Endodermal cell (in vitro differentiated cells): ENCODE data around the gene MGLL. TPM values are rescaled to one million over a fixed set of nuclear protein-coding genes. Genes with fewer than 3 reads are reported as not detected.

Source experiments
- DNase-seq: peaks from one replicate; pipeline ENCODE4 v3.0.0-alpha.2; 2017
- H3K27ac ChIP-seq: 2 replicates; pipeline ENCODE4 v1.5.1; 2013; ENCODE audit warnings: mild to moderate bottlenecking, low read depth, low read length, moderate library complexity
- H3K27me3 ChIP-seq: 2 replicates; pipeline ENCODE4 v1.6.1; 2013; ENCODE audit warnings: mild to moderate bottlenecking, low read length, moderate library complexity; ENCODE audit not compliant: insufficient read depth, control insufficient read depth, poor library complexity, severe bottlenecking
- H3K36me3 ChIP-seq: 2 replicates; pipeline ENCODE4 v1.7.0; 2013; ENCODE audit warnings: mild to moderate bottlenecking, low read length, moderate library complexity; ENCODE audit not compliant: control insufficient read depth, insufficient read depth
- H3K4me1 ChIP-seq: one replicate; pipeline ENCODE4 v1.7.0; 2013; ENCODE audit warnings: low read length; ENCODE audit not compliant: control insufficient read depth, insufficient read depth
- H3K4me3 ChIP-seq: 2 replicates; pipeline ENCODE4 v1.5.1; 2013; ENCODE audit warnings: mild to moderate bottlenecking, low read length, moderate library complexity
- H3K9ac ChIP-seq: 2 replicates; pipeline ENCODE4 v1.6.1; 2013; ENCODE audit warnings: mild to moderate bottlenecking, low read length, moderate library complexity; ENCODE audit not compliant: poor library complexity, severe bottlenecking; ENCODE audit errors: extremely low read depth
- H3K9me3 ChIP-seq: 2 replicates; pipeline ENCODE4 v1.6.1; 2013; ENCODE audit warnings: mild to moderate bottlenecking, low read length, moderate library complexity; ENCODE audit not compliant: control insufficient read depth
- H3K27ac Mint-ChIP-seq: 2 replicates; pipeline ENCODE4 v1.8.0; 2020; ENCODE audit warnings: mixed read lengths
- H3K27me3 Mint-ChIP-seq: 2 replicates; pipeline ENCODE4 v1.8.0; 2021; ENCODE audit warnings: mild to moderate bottlenecking, mixed read lengths; ENCODE audit not compliant: insufficient read depth
- H3K36me3 Mint-ChIP-seq: 2 replicates; pipeline ENCODE4 v1.8.0; 2020; ENCODE audit warnings: low read depth, mixed read lengths
- H3K4me1 Mint-ChIP-seq: 2 replicates; pipeline ENCODE4 v1.8.0; 2020; ENCODE audit warnings: mixed read lengths
- H3K4me3 Mint-ChIP-seq: 2 replicates; pipeline ENCODE4 v1.8.0; 2020; ENCODE audit warnings: mild to moderate bottlenecking, moderate library complexity, mixed read lengths
- H3K9me3 Mint-ChIP-seq: 2 replicates; pipeline ENCODE4 v1.8.0; 2020; ENCODE audit warnings: mild to moderate bottlenecking, mixed read lengths
- CTCF ChIP-seq: fragments of 200-600 bp; sonication (generic); conservative IDR thresholded peaks from 2 replicates; pipeline ENCODE4 v1.5.0; 2021; ENCODE audit warnings: antibody characterized with exemption, mild to moderate bottlenecking
- WGBS, 2 experiments: methylation state at CpG; one replicate each; pipeline versions ENCODE4 v1.1.5 to v1.1.7; 2013; ENCODE audit warnings: missing lambda C conversion rate in 2 of 2, mixed read lengths in 1 of 2; ENCODE audit not compliant: insufficient coverage in 1 of 2, insufficient read length in 1 of 2; 5-methylcytosine and 5-hydroxymethylcytosine counted together
- total RNA-seq, 2 donors: library from RNA; stranded (reverse); fragmentation: NEBNext Ultra II Directional in 1 of 2; extraction: Animal tissue kit (Norgen Biotek cat#: 25700) in 1 of 2; gene quantifications; 2 replicates in 1 of 2; 3 replicates in 1 of 2; pipeline ENCODE4 v1.2.1, GENCODE V29; 2021

Gene MGLL
- total RNA-seq, 2 donors from 2014 or later, result 0.22 TPM; not detected in 1

- Histone ChIP-seq H3K36me3 (no peaks in the 10 kb centered on the region), H3K9ac (no peak overlapping the region), H3K9me3 (no peaks in the 10 kb centered on the region), H3K4me1 (no peaks in the 10 kb centered on the region), H3K4me3 (no peak overlapping the region), H3K27me3 (no peaks in the 10 kb centered on the region), H3K27ac (no peak overlapping the region)
- Mint-ChIP-seq H3K4me3 (no peak overlapping the region), H3K4me1 (no peaks in the 10 kb centered on the region), H3K27ac (no peak overlapping the region), H3K9me3 (no peaks in the 10 kb centered on the region), H3K36me3 (no peaks in the 10 kb centered on the region), H3K27me3 (peaks cover 3% of the 10 kb centered on the region)
- TF ChIP-seq CTCF, result no peak
- 91 to 93% methylated on average over 4 to 5 of the region's 6 CpGs for WGBS, 2 experiments
- no peak for DNase-seq
Observed at GRCh38 chr3:127859730-127860129, 37.4 kb upstream of the MGLL start.

DNA sequence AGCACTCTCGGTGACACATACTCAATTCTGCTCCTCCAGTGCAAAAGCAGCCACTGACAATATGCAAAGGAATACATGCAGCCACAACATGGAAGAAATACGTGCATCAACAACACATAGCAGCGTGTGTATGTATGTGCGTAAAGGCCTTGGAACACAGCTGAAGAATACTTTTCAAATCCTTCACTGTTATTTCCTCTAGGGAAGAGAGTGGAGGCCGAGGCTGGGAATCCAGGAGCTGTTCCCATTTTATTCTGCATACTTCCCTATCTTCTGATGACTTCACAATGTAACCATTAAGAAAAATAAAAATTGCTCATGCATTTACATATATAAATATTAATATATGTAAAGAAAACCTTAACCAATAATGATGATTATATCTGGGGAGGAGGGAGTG lies 36.6 kb upstream of the MGLL start:
- H3K27me3 ChIP-seq, result no peaks in the 10 kb centered on the region
- no peaks in the 10 kb centered on the region for H3K4me1 ChIP-seq
- WGBS, 2 experiments, result 94 to 100% methylated on average over 4 to 5 of the region's 5 CpGs
- H3K9me3 Mint-ChIP-seq, result no peaks in the 10 kb centered on the region
- peaks cover 5% of the 10 kb centered on the region for H3K27me3 Mint-ChIP-seq
- no peak overlapping the region for H3K4me3 ChIP-seq
- H3K27ac ChIP-seq, result no peak overlapping the region
- no peak overlapping the region for H3K27ac Mint-ChIP-seq
- H3K9me3 ChIP-seq, result no peaks in the 10 kb centered on the region
- H3K4me3 Mint-ChIP-seq, result no peak overlapping the region
- no peak overlapping the region for H3K9ac ChIP-seq
- no peaks in the 10 kb centered on the region for H3K36me3 Mint-ChIP-seq
- no peak for TF ChIP-seq CTCF
- no peak for DNase-seq
- H3K4me1 Mint-ChIP-seq, result no peaks in the 10 kb centered on the region
- H3K36me3 ChIP-seq, result no peaks in the 10 kb centered on the region

- no peak for DNase-seq
- no peak for TF ChIP-seq CTCF
- no peak overlapping the region for H3K27ac ChIP-seq
- Mint-ChIP-seq H3K4me3 (no peak overlapping the region), H3K27me3 (peaks cover 7% of the 10 kb centered on the region), H3K27ac (no peak overlapping the region), H3K36me3 (no peaks in the 10 kb centered on the region), H3K4me1 (no peaks in the 10 kb centered on the region), H3K9me3 (no peaks in the 10 kb centered on the region)
- H3K4me1 ChIP-seq, result no peaks in the 10 kb centered on the region
- no peak overlapping the region for H3K9ac ChIP-seq
- H3K9me3 ChIP-seq, result no peaks in the 10 kb centered on the region
- WGBS, 2 experiments, result 90 to 93% methylated on average over 3 to 6 of the region's 6 CpGs
- H3K36me3 ChIP-seq, result no peaks in the 10 kb centered on the region
- H3K4me3 ChIP-seq, result no peak overlapping the region
- H3K27me3 ChIP-seq, result no peaks in the 10 kb centered on the region
Observed at GRCh38 chr3:127858521-127858920, 36.2 kb upstream of the MGLL start.
